Measurements from ENCODE around the gene NTRK2.

The NTRK2 gene

GRCh38 chr9:84799251-84799650 lies 129.7 kb downstream of the NTRK2 start:
- Mint-ChIP-seq H3K4me3 (no peak overlapping the region), H3K27ac (ENCODE audit: low read depth) (no peak overlapping the region), H3K9me3 (no peaks in the 10 kb centered on the region), H3K27me3 (no peaks in the 10 kb centered on the region), H3K4me1 (no peaks in the 10 kb centered on the region), H3K36me3 (ENCODE audit: insufficient read depth) (no peaks in the 10 kb centered on the region)
- no peak for DNase-seq (ENCODE audit: low spot score in 2 of 2)
- no peak for ATAC-seq (replicated peaks; ENCODE audit: extremely low read depth, poor library complexity, severe bottlenecking)

DNA sequence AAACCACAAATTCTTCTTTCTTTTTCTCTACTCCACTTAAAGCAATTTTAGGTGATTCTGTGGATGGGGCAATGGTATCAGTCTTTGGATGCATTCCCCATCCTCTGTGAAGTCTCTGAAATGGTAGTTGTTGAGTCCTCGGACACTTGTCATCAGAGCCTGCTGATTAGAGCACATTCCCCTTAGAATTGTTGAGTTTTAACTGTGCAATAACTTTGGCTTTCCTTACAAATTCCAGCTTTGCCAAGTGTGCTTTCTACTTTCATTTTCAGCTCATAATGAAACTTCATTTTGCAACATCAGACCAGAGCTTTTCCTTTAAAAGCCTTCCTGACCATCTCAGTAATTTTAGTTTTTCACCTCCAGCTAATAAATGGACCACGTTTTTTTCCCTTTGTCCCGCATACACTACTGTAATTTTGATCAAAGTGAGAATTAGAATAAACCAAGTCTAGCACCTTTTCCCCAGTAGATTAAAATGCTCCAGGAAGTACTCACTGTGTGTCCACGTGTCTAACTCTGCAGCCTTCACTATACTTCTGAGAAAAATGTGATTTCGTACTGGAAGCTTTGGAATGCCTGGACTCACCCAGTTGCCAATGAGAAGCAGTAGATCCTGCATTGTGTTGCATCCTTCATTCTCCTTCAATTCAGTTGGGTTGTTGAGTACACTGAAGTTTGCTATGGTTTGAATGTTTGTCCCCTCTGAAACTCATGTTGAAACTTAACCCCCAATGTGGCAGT lies 135.6 kb downstream of the NTRK2 start:
- Mint-ChIP-seq H3K4me1 (no peaks in the 10 kb centered on the region), H3K27me3 (peaks cover 12% of the 10 kb centered on the region), H3K36me3 (ENCODE audit: insufficient read depth) (no peaks in the 10 kb centered on the region), H3K9me3 (no peaks in the 10 kb centered on the region), H3K4me3 (no peak overlapping the region), H3K27ac (ENCODE audit: low read depth) (no peak overlapping the region)
- ATAC-seq (replicated peaks; ENCODE audit: extremely low read depth, poor library complexity, severe bottlenecking) = no peak
- DNase-seq (ENCODE audit: low spot score in 2 of 2) = no peak

DNA sequence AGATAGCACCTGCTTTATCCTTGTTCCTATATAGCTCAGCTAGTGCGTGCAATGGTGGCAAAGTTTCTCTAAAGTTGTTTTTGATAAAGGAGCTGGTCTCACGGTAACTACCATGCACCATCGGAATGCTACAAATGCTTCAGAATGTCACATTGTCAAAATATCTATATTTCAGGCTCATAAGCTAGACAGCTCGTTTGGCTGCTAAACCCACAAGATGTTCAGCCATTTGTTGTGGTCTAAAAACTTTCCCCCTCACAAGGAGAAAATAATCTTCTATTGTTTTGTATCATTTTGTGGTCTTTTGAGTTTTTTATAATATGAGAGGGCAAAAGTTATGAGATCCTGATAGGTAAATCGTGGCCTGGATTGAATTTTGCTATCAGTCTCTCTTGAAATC lies 137.9 kb downstream of the NTRK2 start:
- H3K27me3 Mint-ChIP-seq = peaks cover 26% of the 10 kb centered on the region
- H3K27ac Mint-ChIP-seq (ENCODE audit: low read depth) = no peak overlapping the region
- DNase-seq (ENCODE audit: low spot score in 2 of 2) (no peak), ATAC-seq (replicated peaks; ENCODE audit: extremely low read depth, poor library complexity, severe bottlenecking) (no peak)
- H3K9me3 Mint-ChIP-seq = no peaks in the 10 kb centered on the region
- H3K4me3 Mint-ChIP-seq = no peak overlapping the region
- no peaks in the 10 kb centered on the region for H3K36me3 Mint-ChIP-seq (ENCODE audit: insufficient read depth)
- H3K4me1 Mint-ChIP-seq = no peaks in the 10 kb centered on the region

- Mint-ChIP-seq H3K4me3 (no peak overlapping the region), H3K4me1 (no peaks in the 10 kb centered on the region), H3K27ac (ENCODE audit: low read depth) (no peak overlapping the region), H3K36me3 (ENCODE audit: insufficient read depth) (no peaks in the 10 kb centered on the region), H3K27me3 (peaks cover 31% of the 10 kb centered on the region), H3K9me3 (no peaks in the 10 kb centered on the region)
- no peak for ATAC-seq (replicated peaks; ENCODE audit: extremely low read depth, poor library complexity, severe bottlenecking)
- DNase-seq (ENCODE audit: low spot score in 2 of 2) = no peak
These were observed 138.4 kb downstream of the NTRK2 start for GRCh38 chr9:84807870-84808390.

- no peak for ATAC-seq (replicated peaks; ENCODE audit: extremely low read depth, poor library complexity, severe bottlenecking)
- Mint-ChIP-seq H3K4me3 (no peak overlapping the region), H3K27me3 (peaks cover 36% of the 10 kb centered on the region), H3K27ac (ENCODE audit: low read depth) (no peak overlapping the region), H3K9me3 (no peaks in the 10 kb centered on the region), H3K4me1 (no peaks in the 10 kb centered on the region), H3K36me3 (ENCODE audit: insufficient read depth) (no peaks in the 10 kb centered on the region)
- DNase-seq (ENCODE audit: low spot score in 2 of 2) = no peak
These were observed 138.9 kb downstream of the NTRK2 start for GRCh38 chr9:84808416-84808815.

- DNase-seq (ENCODE audit: low spot score in 2 of 2) (no peak), ATAC-seq (replicated peaks; ENCODE audit: extremely low read depth, poor library complexity, severe bottlenecking) (no peak)
- peaks cover 43% of the 10 kb centered on the region for H3K27me3 Mint-ChIP-seq
- H3K4me3 Mint-ChIP-seq = no peak overlapping the region
- no peaks in the 10 kb centered on the region for H3K4me1 Mint-ChIP-seq
- H3K27ac Mint-ChIP-seq (ENCODE audit: low read depth) = no peak overlapping the region
- H3K36me3 Mint-ChIP-seq (ENCODE audit: insufficient read depth) = no peaks in the 10 kb centered on the region
- no peaks in the 10 kb centered on the region for H3K9me3 Mint-ChIP-seq
These were observed 141.7 kb downstream of the NTRK2 start for GRCh38 chr9:84811072-84811750.

DNA sequence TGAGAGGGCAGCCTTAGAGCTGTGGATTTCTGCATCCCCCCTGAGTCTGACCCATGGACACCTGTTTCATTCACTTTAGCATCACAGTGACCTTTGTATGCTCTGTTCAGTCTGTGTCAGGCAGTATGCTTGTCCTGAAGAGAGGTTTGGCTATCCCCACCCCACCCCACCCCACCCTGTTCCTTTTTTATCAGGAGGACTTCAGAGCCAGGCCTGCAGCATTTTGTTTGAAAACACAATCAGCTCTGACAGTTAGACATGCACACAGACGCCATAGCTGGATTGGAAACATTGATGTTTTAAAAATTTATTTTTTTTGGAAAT lies 142.2 kb downstream of the NTRK2 start:
- Mint-ChIP-seq H3K9me3 (no peaks in the 10 kb centered on the region), H3K36me3 (ENCODE audit: insufficient read depth) (no peaks in the 10 kb centered on the region), H3K4me1 (no peaks in the 10 kb centered on the region), H3K27ac (ENCODE audit: low read depth) (no peak overlapping the region), H3K27me3 (peaks cover 40% of the 10 kb centered on the region), H3K4me3 (no peak overlapping the region)
- ATAC-seq (replicated peaks; ENCODE audit: extremely low read depth, poor library complexity, severe bottlenecking) = no peak
- no peak for DNase-seq (ENCODE audit: low spot score in 2 of 2)

GRCh38 chr9:84812355-84812754 lies 142.8 kb downstream of the NTRK2 start:
- ATAC-seq (replicated peaks; ENCODE audit: extremely low read depth, poor library complexity, severe bottlenecking) (no peak), DNase-seq (ENCODE audit: low spot score in 2 of 2) (no peak)
- Mint-ChIP-seq H3K4me1 (no peaks in the 10 kb centered on the region), H3K27me3 (peaks cover 40% of the 10 kb centered on the region), H3K9me3 (no peaks in the 10 kb centered on the region), H3K27ac (ENCODE audit: low read depth) (no peak overlapping the region), H3K4me3 (no peak overlapping the region), H3K36me3 (ENCODE audit: insufficient read depth) (no peaks in the 10 kb centered on the region)

DNA sequence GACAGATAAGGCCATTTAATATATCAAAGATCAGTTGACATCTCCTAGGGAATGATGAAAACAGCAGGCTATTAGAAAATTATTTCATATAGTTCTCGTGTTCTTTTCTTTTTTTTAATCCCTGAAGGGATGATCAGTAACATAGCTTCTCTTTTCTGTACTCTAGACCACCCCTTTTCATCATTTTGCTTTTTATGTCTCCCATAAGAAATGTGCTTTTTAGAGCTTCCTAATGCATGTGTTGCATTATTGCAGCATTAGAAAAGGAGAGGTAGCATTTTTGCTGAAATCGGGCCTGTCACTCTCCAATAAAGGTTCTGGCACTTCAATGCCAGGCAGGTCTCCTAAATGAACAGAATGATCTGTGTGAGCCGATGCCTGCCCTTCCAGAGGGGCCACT lies 143.3 kb downstream of the NTRK2 start:
- peaks cover 40% of the 10 kb centered on the region for H3K27me3 Mint-ChIP-seq
- H3K9me3 Mint-ChIP-seq = no peaks in the 10 kb centered on the region
- DNase-seq (ENCODE audit: low spot score in 2 of 2) = no peak
- no peak overlapping the region for H3K27ac Mint-ChIP-seq (ENCODE audit: low read depth)
- H3K36me3 Mint-ChIP-seq (ENCODE audit: insufficient read depth) = no peaks in the 10 kb centered on the region
- ATAC-seq (replicated peaks; ENCODE audit: extremely low read depth, poor library complexity, severe bottlenecking) = no peak
- no peak overlapping the region for H3K4me3 Mint-ChIP-seq
- no peaks in the 10 kb centered on the region for H3K4me1 Mint-ChIP-seq

DNA sequence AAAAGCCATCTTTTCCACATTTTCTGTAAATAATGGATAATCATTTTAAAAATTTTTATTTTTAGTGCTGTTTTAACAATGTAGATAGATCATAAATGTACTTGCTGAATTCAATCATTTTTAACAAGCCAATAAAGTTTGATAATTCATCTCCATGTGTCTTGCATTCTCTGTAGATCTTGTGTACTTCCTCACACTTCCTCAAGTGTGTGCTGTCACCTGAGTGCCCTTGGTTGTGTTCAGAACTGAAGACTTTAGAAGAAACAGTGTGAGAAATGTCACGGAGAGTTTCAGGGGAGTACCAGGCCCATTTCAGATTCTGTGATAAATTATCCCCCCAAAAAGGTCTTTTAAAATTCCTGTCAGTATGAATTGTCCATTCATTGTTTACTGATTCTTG lies 146.0 kb downstream of the NTRK2 start:
- ATAC-seq (replicated peaks; ENCODE audit: extremely low read depth, poor library complexity, severe bottlenecking) = no peak
- Mint-ChIP-seq H3K4me3 (no peak overlapping the region), H3K27me3 (peaks cover 33% of the 10 kb centered on the region)

GRCh38 chr9:84817038-84817437 lies 147.5 kb downstream of the NTRK2 start:
- Mint-ChIP-seq H3K27me3 (peaks cover 38% of the 10 kb centered on the region), H3K36me3 (ENCODE audit: insufficient read depth) (no peaks in the 10 kb centered on the region), H3K4me3 (no peak overlapping the region), H3K9me3 (no peaks in the 10 kb centered on the region), H3K4me1 (no peaks in the 10 kb centered on the region), H3K27ac (ENCODE audit: low read depth) (no peak overlapping the region)
- DNase-seq (ENCODE audit: low spot score in 2 of 2) (no peak), ATAC-seq (replicated peaks; ENCODE audit: extremely low read depth, poor library complexity, severe bottlenecking) (no peak)

More for the DNA sequence above, 146.0 kb downstream of the NTRK2 start:
- Mint-ChIP-seq H3K9me3 (no peaks in the 10 kb centered on the region), H3K36me3 (ENCODE audit: insufficient read depth) (no peaks in the 10 kb centered on the region), H3K27ac (ENCODE audit: low read depth) (no peak overlapping the region), H3K4me1 (no peaks in the 10 kb centered on the region)
- DNase-seq (ENCODE audit: low spot score in 2 of 2) = no peak

GRCh38 chr9:84818791-84819190 lies 149.3 kb downstream of the NTRK2 start:
- Mint-ChIP-seq H3K36me3 (ENCODE audit: insufficient read depth) (no peaks in the 10 kb centered on the region), H3K9me3 (no peaks in the 10 kb centered on the region), H3K4me3 (no peak overlapping the region), H3K4me1 (no peaks in the 10 kb centered on the region), H3K27me3 (peaks cover 32% of the 10 kb centered on the region), H3K27ac (ENCODE audit: low read depth) (no peak overlapping the region)
- no peak for DNase-seq (ENCODE audit: low spot score in 2 of 2)
- no peak for ATAC-seq (replicated peaks; ENCODE audit: extremely low read depth, poor library complexity, severe bottlenecking)

- H3K4me1 Mint-ChIP-seq = no peaks in the 10 kb centered on the region
- no peaks in the 10 kb centered on the region for H3K9me3 Mint-ChIP-seq
- H3K36me3 Mint-ChIP-seq (ENCODE audit: insufficient read depth) = no peaks in the 10 kb centered on the region
- DNase-seq (ENCODE audit: low spot score in 2 of 2) = no peak
- no peak overlapping the region for H3K4me3 Mint-ChIP-seq
- no peak for ATAC-seq (replicated peaks; ENCODE audit: extremely low read depth, poor library complexity, severe bottlenecking)
- peaks cover 32% of the 10 kb centered on the region for H3K27me3 Mint-ChIP-seq
- no peak overlapping the region for H3K27ac Mint-ChIP-seq (ENCODE audit: low read depth)
These were observed 150.0 kb downstream of the NTRK2 start for GRCh38 chr9:84819491-84819991.

Measured in central memory CD8-positive, alpha-beta T cell (primary cell).